ENCODE results near the gene ATIC. TPM values are rescaled to one million over a fixed set of nuclear protein-coding genes. Genes with fewer than 3 reads are reported as not detected.

The ATIC gene
- total and polyA plus RNA-seq, 9 donors, result 20.8 to 126 (median 63.7) TPM

DNA sequence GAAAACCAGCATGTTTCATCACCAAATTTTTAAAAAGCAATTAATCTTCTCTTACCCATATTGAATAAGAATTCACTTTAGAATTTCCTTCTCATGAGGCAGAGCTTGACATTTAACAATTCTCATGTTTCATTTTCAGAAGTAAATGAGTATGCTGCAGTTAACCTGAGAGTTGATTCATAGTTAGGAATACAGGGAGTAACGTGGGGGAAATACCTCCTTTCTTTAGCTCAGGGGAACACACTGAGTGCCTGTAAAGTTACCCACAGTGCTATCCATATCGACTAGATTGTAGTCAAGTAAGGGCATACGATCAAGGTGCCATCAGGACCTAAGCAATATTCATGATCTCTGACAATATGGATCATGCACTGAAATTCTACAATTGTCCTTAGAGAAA, 38.9 kb upstream of the ATIC start:
- H3K9me3 ChIP-seq, result no peaks in the 10 kb centered on the region
- 83 to 90% (median 88%) methylated on average over 3 of the region's 3 CpGs for WGBS, 3 donors
- no peaks in the 10 kb centered on the region for H3K36me3 ChIP-seq
- no peak for DNase-seq
- TF ChIP-seq EP300 (IDR thresholded peaks at IDR 0.05) (no peak), POLR2A (IDR thresholded peaks at IDR 0.05) (no peak)
- TF ChIP-seq, protein P1, sequence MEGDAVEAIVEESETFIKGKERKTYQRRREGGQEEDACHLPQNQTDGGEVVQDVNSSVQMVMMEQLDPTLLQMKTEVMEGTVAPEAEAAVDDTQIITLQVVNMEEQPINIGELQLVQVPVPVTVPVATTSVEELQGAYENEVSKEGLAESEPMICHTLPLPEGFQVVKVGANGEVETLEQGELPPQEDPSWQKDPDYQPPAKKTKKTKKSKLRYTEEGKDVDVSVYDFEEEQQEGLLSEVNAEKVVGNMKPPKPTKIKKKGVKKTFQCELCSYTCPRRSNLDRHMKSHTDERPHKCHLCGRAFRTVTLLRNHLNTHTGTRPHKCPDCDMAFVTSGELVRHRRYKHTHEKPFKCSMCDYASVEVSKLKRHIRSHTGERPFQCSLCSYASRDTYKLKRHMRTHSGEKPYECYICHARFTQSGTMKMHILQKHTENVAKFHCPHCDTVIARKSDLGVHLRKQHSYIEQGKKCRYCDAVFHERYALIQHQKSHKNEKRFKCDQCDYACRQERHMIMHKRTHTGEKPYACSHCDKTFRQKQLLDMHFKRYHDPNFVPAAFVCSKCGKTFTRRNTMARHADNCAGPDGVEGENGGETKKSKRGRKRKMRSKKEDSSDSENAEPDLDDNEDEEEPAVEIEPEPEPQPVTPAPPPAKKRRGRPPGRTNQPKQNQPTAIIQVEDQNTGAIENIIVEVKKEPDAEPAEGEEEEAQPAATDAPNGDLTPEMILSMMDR (IDR thresholded peaks at IDR 0.05), result no peak
- H3K27ac ChIP-seq, result no peak overlapping the region
- H3K4me3 ChIP-seq, result no peak overlapping the region
- intact Hi-C loops (cut with DNase I), result no loop called here
- no peaks in the 10 kb centered on the region for H3K4me1 ChIP-seq (ENCODE audit: insufficient read depth)
- no peaks in the 10 kb centered on the region for H3K27me3 ChIP-seq

DNA sequence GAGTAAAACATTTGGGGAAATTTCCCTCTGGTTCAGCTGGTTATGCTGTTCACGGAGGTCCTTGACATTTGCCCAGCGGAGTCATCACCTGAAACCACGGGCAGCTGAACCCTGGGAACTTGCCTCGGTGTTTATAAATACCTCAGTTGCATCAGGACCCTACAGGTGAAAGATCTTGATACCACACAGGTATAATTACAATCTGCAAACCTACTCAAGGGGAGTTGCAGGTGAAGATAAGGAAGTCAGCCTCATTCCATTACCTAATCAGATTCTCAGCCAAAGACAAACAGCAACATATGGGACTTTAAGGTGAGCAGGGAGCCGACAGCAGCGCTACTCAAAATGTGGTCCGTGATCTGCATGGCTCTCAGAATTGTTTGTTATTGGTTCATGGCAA, 37.0 kb upstream of the ATIC start:
- 83 to 90% (median 84%) methylated on average over 7 of the region's 7 CpGs for WGBS, 3 donors
- intact Hi-C loops (cut with DNase I), result no loop called here
- no peak for TF ChIP-seq POLR2A (IDR thresholded peaks at IDR 0.05)
- no peak for TF ChIP-seq EP300 (IDR thresholded peaks at IDR 0.05)
- TF ChIP-seq, protein P1 (IDR thresholded peaks at IDR 0.05), result no peak

DNA sequence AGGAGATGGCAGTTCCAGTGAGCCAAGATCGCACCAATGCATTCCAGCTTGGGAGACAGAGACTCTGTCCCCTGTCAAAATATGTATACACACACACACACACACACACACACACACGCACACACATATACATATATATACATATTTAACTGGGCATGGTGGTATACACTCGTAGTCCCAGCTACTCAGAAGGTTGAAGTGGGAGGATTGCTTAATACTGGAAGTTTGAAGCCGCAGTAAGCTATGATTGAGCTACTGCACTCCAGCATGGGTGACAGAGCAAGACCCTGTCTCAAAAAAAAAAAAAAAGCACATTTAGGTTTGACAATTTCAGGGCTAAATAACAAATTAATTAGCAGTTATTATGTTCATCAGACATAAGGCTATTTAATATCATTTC, 36.0 kb upstream of the ATIC start:
- no peak for DNase-seq
- H3K27me3 ChIP-seq, result no peaks in the 10 kb centered on the region
- intact Hi-C loops (cut with DNase I), result no loop called here
- TF ChIP-seq, protein P1 (IDR thresholded peaks at IDR 0.05), result no peak
- TF ChIP-seq POLR2A (IDR thresholded peaks at IDR 0.05) (no peak), EP300 (IDR thresholded peaks at IDR 0.05) (no peak)
- no peaks in the 10 kb centered on the region for H3K9me3 ChIP-seq
- H3K36me3 ChIP-seq, result no peaks in the 10 kb centered on the region
- H3K27ac ChIP-seq, result no peak overlapping the region
- no peaks in the 10 kb centered on the region for H3K4me1 ChIP-seq (ENCODE audit: insufficient read depth)
- no peak overlapping the region for H3K4me3 ChIP-seq
- 73 to 96% (median 78%) methylated on average over 4 of the region's 4 CpGs for WGBS, 3 donors

More for the DNA sequence above, 37.0 kb upstream of the ATIC start:
- no peak overlapping the region for H3K4me3 ChIP-seq
- no peaks in the 10 kb centered on the region for H3K9me3 ChIP-seq
- H3K27ac ChIP-seq, result no peak overlapping the region
- DNase-seq, result no peak
- H3K4me1 ChIP-seq (ENCODE audit: insufficient read depth), result no peaks in the 10 kb centered on the region
- no peaks in the 10 kb centered on the region for H3K36me3 ChIP-seq
- no peaks in the 10 kb centered on the region for H3K27me3 ChIP-seq

DNA sequence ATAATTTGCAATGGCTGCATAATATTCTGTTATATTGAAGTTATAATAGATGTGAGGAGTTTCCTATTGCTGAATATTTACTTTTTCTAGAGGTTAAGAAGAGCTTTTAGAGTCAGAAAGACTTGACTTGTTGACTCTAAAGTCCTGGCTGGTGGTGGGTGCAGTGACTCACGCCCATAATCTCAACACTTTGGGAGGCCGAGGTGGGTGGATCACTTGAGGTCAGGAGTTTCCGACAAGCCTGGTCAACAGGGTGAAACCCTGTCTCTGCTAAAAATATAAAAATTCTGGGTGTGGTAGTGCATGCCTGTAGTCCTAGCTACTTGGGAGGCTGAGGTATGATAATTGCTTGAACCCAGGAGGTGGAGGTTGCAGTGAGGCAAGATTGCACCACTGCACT, 33.9 kb upstream of the ATIC start:
- 69 to 84% (median 77%) methylated on average over 3 of the region's 3 CpGs for WGBS, 3 donors
- H3K27me3 ChIP-seq, result no peaks in the 10 kb centered on the region
- H3K27ac ChIP-seq, result no peak overlapping the region
- TF ChIP-seq POLR2A (IDR thresholded peaks at IDR 0.05) (no peak), EP300 (IDR thresholded peaks at IDR 0.05) (no peak)
- TF ChIP-seq, protein P1 (IDR thresholded peaks at IDR 0.05), result no peak
- no peak for DNase-seq
- no peaks in the 10 kb centered on the region for H3K4me1 ChIP-seq (ENCODE audit: insufficient read depth)
- no peak overlapping the region for H3K4me3 ChIP-seq
- H3K36me3 ChIP-seq, result no peaks in the 10 kb centered on the region
- no peaks in the 10 kb centered on the region for H3K9me3 ChIP-seq
- intact Hi-C loops (cut with DNase I), result no loop called here

DNA sequence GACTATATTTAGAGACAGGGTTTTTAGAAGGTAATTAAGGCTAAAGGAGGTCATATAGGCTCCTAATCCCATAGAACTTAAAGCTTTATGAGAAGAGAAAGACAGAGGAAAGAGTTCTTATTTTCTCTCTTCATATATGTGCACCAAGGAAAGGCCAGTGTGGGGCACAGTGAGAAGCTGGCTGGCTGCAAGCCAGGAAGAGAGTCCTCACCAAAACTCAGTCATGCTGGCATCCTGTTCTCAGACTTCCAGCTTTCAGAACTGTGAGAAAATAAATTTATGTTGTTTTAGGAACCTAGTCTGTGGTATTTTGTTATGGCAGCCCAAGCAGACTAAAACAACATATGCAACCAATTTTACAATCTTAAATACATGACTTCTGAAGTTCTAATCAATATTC, 31.5 kb upstream of the ATIC start:
- intact Hi-C loops (cut with DNase I), result no loop called here
- Histone ChIP-seq H3K9me3 (no peaks in the 10 kb centered on the region), H3K27ac (no peak overlapping the region), H3K4me3 (no peak overlapping the region), H3K4me1 (ENCODE audit: insufficient read depth) (no peaks in the 10 kb centered on the region), H3K36me3 (no peaks in the 10 kb centered on the region), H3K27me3 (no peaks in the 10 kb centered on the region)
- TF ChIP-seq POLR2A (IDR thresholded peaks at IDR 0.05) (no peak), EP300 (IDR thresholded peaks at IDR 0.05) (no peak)
- TF ChIP-seq, protein P1 (IDR thresholded peaks at IDR 0.05), result no peak
- DNase-seq, result no peak

Measured in ovary (tissue), 9 donors.